ENCODE measurements around the gene TRIM28. TPM values are rescaled to one million over a fixed set of nuclear protein-coding genes. Genes with fewer than 3 reads are reported as not detected.

Gene TRIM28
- polyA plus RNA-seq, 3 donors, result 16.2 to 234 (median 35.0) TPM

GRCh38 chr19:58513694-58514563 lies 29.9 kb upstream of the TRIM28 start:
- TF ChIP-seq CTCF (IDR thresholded peaks at IDR 0.05), result peak; percentile 91
- peaks cover 29% of the 10 kb centered on the region for H3K4me1 Mint-ChIP-seq
- 10% methylated on average over 58 of the region's 66 CpGs for WGBS (ENCODE audit: insufficient coverage)
- Histone ChIP-seq H3K79me2 (ENCODE audit: insufficient read depth, low read length) (peaks cover 41% of the 10 kb centered on the region), H3K9ac (ENCODE audit: insufficient read depth, low read length, poor library complexity, severe bottlenecking) (peak overlapping the region; percentile 4), H3K4me2 (replicated peaks; ENCODE audit: extremely low read depth, low read length, poor library complexity, severe bottlenecking) (peak overlapping the region; percentile 60), H4K20me1 (ENCODE audit: insufficient read depth, low read length) (peaks cover 40% of the 10 kb centered on the region), H3K9me3 (replicated peaks in 1 of 2; ENCODE audit: control insufficient read depth in 1 of 2, insufficient read depth in 1 of 2, low read length in 2 of 2) (no peaks in the 10 kb centered on the region), H3K4me1 (ENCODE audit: control insufficient read depth in 1 of 2, insufficient read depth in 2 of 2, low read length in 2 of 2) (peaks cover 21 to 27% of the 10 kb centered on the region in 2 donors), H3K4me3 (replicated peaks in 1 of 3; ENCODE audit: low read depth in 2 of 3, low read length in 3 of 3) (peak overlapping the region in 1 of 3 experiments; percentile 56), H3K27ac (ENCODE audit: low read depth in 1 of 2, low read length in 2 of 2) (peak overlapping the region; percentile 32 to 41), H2AFZ (ENCODE audit: insufficient read depth, low read depth, low read length, poor library complexity, severe bottlenecking) (peak overlapping the region; percentile 46), H3K27me3 (ENCODE audit: control insufficient read depth in 2 of 2, insufficient read depth in 2 of 2, low read length in 2 of 2) (no peaks in the 10 kb centered on the region), H3K36me3 (replicated peaks in 1 of 2; ENCODE audit: control insufficient read depth in 1 of 2, insufficient read depth in 2 of 2, low read length in 2 of 2) (peaks cover 17 to 20% of the 10 kb centered on the region in 2 donors)
- DNase-seq, result peak; percentile 87 to 90 (median 89)
- peaks cover 0 to 7% (median 1%) of the 10 kb centered on the region in 7 donors for H3K9me3 Mint-ChIP-seq
- H3K4me3 Mint-ChIP-seq, result peak overlapping the region; percentile 71 to 80
- H3K36me3 Mint-ChIP-seq, result peaks cover 19 to 30% of the 10 kb centered on the region in 2 donors
- intact Hi-C loops (cut with micrococcal nuclease), result no loop called here
- H3K27me3 Mint-ChIP-seq (ENCODE audit: low read depth in 3 of 3), result peaks cover 0 to 2% (median 0%) of the 10 kb centered on the region in 3 donors
- H3K27ac Mint-ChIP-seq, result peak overlapping the region in 4 of 7 donors; percentile 15 to 70 (median 57)

- Histone ChIP-seq H3K4me2 (replicated peaks; ENCODE audit: extremely low read depth, low read length, poor library complexity, severe bottlenecking) (peak overlapping the region; percentile 60), H3K36me3 (replicated peaks in 1 of 2; ENCODE audit: control insufficient read depth in 1 of 2, insufficient read depth in 2 of 2, low read length in 2 of 2) (peaks cover 17 to 20% of the 10 kb centered on the region in 2 donors), H3K9ac (ENCODE audit: insufficient read depth, low read length, poor library complexity, severe bottlenecking) (no peak overlapping the region), H3K4me3 (replicated peaks in 1 of 3; ENCODE audit: low read depth in 2 of 3, low read length in 3 of 3) (peak overlapping the region in 1 of 3 experiments; percentile 56), H4K20me1 (ENCODE audit: insufficient read depth, low read length) (peaks cover 40% of the 10 kb centered on the region), H3K9me3 (replicated peaks in 1 of 2; ENCODE audit: control insufficient read depth in 1 of 2, insufficient read depth in 1 of 2, low read length in 2 of 2) (no peaks in the 10 kb centered on the region), H3K27ac (ENCODE audit: low read depth in 1 of 2, low read length in 2 of 2) (peak overlapping the region in 1 of 2 donors; percentile 41), H3K79me2 (ENCODE audit: insufficient read depth, low read length) (peaks cover 44% of the 10 kb centered on the region), H3K27me3 (ENCODE audit: control insufficient read depth in 2 of 2, insufficient read depth in 2 of 2, low read length in 2 of 2) (no peaks in the 10 kb centered on the region), H3K4me1 (ENCODE audit: control insufficient read depth in 1 of 2, insufficient read depth in 2 of 2, low read length in 2 of 2) (peaks cover 23 to 33% of the 10 kb centered on the region in 2 donors), H2AFZ (ENCODE audit: insufficient read depth, low read depth, low read length, poor library complexity, severe bottlenecking) (no peak overlapping the region)
- WGBS (ENCODE audit: insufficient coverage), result 66% methylated on average over 2 of the region's 3 CpGs
- Mint-ChIP-seq H3K4me3 (peak overlapping the region; percentile 71 to 80), H3K9me3 (peaks cover 0 to 4% (median 0%) of the 10 kb centered on the region in 7 donors), H3K36me3 (peaks cover 19 to 30% of the 10 kb centered on the region in 2 donors), H3K27me3 (ENCODE audit: low read depth in 3 of 3) (peaks cover 0 to 2% (median 0%) of the 10 kb centered on the region in 3 donors), H3K4me1 (peaks cover 32% of the 10 kb centered on the region), H3K27ac (peak overlapping the region in 4 of 7 donors; percentile 15 to 70 (median 62))
- TF ChIP-seq CTCF (IDR thresholded peaks at IDR 0.05), result no peak
- intact Hi-C loops (cut with micrococcal nuclease), result no loop called here
- DNase-seq, result no peak
Measured at GRCh38 chr19:58514564-58515022, 29.3 kb upstream of the TRIM28 start.
